CD4-positive, alpha-beta T cell treated with Interleukin-21 for 1 hour (primary cell): ENCODE results near the gene CYP2R1.

Experiments
- DNase-seq: peaks from one replicate; pipeline ENCODE4 v3.0.0-alpha.2; 2020

The CYP2R1 gene

GRCh38 chr11:14892036-14892556, at the start of gene CYP2R1:
Gene CYP2R1, minus strand, starts transcription at chr11:14892231. Its CDS starts 26 bp downstream, at chr11:14892205.
- DNase-seq, result peak; percentile 96

- DNase-seq, result no peak
Measured at GRCh38 chr11:14938936-14939335, 46.9 kb upstream of the CYP2R1 start.

DNA sequence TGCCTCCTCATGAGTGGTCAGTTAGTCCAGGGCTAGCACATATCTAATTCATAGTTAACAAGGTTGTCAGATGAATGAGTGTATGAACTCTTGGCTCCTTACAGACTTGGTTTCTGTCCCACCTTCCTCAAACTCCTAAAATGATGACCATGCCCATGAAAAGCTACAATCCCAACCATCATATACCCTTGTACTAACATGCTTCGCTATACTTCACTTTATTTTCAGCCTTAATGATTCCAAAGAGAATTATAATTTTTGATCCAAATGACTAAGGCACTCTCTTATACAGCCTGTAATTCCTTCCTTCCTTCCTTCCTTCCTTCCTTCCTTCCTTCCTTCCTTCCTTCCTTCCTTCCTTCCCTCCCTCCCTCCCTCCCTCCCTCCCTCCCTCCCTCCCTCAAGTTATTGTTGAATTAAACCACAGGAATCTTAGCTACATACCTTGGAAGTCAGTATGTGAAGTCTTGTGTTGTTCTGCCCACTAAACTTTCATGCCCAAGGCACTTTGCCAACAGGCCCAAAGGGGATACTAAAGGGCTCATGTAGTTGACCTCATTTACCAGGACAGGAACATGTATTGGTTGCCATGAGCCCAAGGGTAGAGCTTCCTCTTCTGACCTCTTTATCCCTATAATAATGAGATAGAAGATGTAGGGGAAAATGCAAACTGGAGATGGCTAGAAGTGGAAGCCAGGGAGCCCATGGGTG, 42.8 kb upstream of the CYP2R1 start:
- DNase-seq, result no peak

- DNase-seq, result no peak
Measured at GRCh38 chr11:14932447-14932846, 40.4 kb upstream of the CYP2R1 start.

- no peak for DNase-seq
Measured at GRCh38 chr11:14930369-14930768, 38.3 kb upstream of the CYP2R1 start.

- DNase-seq, result no peak
Measured at GRCh38 chr11:14927146-14927545, 35.1 kb upstream of the CYP2R1 start.

DNA sequence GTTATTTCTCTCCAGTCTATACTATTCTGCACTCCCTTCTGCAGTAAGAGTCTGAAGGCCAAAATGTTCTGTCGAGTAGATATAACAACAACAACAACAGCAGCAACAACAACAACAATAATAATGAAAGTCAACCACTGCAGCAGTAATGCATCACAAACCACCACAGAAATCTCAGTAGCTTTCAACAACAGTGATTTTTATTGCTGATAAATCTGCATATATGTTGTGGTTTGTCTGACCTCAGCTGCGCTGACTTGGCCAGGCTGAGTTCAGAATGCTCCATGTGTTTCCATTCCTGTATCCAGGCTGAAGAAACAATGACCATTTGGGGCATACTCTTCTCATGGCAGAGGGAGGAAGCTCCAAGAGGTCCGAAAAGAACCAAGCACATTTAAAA, 32.3 kb upstream of the CYP2R1 start:
- DNase-seq, result no peak

DNA sequence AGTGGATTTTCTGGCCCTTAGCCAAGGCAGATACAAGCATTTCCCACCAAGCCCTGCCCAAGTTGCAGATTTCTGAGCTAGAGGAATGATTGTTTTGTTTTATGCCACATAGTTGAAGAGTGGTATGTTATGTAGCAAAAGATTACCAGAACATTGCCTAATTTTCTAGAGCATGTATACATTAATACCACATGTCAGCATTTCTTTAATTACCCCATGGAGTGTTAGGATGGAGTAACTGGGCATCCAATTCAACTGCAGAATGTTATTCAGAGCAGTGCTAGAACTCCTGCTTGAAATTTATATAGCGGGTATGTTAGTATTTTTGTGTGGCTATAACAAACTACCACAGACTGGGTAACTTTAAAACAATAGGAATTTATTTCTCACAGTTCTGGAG, 24.4 kb upstream of the CYP2R1 start:
- no peak for DNase-seq

GRCh38 chr11:14914536-14914935, 22.5 kb upstream of the CYP2R1 start:
- no peak for DNase-seq

GRCh38 chr11:14908214-14908880, 16.3 kb upstream of the CYP2R1 start:
- DNase-seq, result peak; percentile 61

DNA sequence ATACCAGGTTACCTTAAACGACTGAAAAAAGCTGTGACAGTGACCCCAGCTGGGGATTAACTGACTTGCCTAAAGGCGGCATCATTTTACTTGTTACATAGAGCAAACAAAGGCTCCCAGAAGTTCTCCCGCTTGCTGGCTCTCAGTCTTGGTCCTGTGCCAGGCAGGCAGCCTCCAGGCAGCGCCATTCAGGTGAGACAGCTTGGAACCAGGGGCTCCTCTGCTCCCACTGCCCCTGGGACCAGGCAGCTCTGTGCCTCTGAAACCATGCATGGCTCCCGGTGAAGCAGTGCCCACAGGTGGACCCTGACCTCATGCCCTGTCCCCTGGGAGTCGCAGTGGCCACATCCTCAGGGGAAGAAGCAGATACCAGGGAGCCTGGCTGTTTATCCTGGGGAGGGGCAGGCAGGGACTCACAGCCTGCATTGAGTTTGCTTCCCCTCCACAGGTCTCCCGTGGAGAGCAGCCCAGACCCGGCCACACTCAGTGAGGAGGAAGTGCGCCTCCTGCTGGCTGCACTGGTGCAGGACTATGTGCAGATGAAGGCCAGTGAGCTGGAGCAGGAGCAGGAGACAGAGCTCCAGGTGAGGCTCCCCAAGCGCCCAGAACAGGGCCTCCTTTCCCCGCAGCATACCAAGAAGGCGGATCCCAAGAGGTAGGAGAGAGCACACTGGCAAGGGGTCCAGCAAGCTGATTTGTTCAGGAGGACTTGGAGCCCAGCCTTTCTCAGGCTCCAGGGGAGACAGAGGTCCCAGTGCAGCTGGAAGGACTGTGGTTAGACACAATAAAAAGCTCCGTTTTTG, 15.6 kb upstream of the CYP2R1 start:
- peak; percentile 87 for DNase-seq

- DNase-seq, result no peak
Measured at GRCh38 chr11:14906993-14907392, 15.0 kb upstream of the CYP2R1 start.

DNA sequence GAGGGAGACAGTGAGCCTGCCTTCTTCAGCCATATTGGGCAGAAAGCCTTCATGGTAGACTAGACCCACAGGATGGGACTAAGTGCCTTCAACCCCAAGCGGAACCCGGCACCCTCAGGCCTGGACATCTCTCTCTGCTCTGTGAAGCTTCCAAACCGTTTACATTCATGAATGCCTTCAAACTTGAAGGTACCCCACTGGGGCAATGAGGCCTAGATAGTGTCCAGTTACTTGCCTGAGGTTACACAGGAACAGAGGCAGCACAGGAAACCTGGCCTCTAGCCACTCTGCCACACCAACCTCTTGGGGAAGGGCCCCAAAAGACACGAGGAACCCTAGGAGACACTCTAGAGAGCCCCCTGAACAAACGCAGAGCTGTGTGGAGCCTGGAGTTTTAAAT, 14.5 kb upstream of the CYP2R1 start:
- DNase-seq, result no peak

DNA sequence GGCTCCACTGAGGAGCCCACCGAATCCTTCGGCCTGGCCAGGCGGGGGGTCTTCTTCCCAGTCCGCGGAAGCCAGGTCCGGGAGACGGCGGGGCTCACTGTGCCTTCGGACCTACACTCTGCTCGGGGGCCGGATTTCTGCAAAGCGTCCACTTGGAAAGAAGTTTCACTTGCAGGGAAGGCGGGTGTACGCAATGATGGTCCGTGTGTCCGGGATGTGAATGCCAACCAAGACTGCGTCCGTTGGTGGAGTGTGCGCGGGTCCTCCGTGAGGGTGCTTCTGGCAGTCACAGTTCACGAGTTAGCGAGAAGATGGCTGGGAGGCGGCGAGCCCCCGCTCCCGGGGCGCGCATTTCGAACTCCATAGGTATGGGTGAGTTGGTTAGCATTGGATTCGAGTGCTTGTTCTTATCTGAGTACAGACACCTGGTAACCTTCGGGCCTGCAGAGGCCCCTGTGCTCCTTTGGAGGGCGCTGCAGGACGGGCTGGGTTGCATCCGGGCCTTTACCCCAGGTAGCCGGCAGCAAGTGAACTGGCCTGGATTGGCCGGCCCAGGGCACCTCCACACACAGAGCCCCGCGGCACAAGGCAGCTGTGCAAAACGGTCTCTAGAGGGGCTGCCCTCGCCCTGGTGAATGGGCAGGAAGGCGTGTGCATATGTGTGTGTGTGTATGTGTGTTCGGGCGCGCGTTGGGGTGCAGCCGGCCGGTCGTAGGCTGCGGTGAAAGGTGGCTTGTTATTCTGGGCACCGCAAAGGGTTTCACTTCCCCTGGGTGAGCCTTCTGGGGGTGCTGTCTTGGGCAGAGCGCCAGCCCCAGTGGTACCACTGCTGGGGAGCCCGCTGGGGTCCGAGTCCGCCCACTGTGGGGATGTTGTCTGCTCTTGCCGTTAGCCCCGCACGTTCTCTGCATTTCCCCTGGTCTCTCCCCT, 13.3 kb upstream of the CYP2R1 start:
- DNase-seq, result peak; percentile 84

DNA sequence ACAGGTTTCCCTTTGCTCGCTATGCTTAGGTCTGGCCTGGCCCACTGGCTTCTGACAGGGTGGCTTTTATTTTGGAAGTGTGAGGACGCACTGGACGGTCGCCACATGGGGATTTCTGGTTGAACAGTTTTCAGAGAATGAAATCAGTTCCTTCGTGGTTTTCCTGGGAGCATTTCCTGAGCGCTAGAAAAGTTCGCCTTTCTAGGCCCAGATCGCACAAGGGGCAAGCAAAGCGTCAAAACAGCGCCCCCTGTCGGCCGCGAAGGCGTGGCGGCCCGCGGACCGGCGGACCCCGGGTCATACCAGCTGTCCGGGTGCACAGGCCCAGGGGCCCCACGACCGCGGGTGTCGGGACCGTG, 12.7 kb upstream of the CYP2R1 start:
- DNase-seq, result peak; percentile 81

DNA sequence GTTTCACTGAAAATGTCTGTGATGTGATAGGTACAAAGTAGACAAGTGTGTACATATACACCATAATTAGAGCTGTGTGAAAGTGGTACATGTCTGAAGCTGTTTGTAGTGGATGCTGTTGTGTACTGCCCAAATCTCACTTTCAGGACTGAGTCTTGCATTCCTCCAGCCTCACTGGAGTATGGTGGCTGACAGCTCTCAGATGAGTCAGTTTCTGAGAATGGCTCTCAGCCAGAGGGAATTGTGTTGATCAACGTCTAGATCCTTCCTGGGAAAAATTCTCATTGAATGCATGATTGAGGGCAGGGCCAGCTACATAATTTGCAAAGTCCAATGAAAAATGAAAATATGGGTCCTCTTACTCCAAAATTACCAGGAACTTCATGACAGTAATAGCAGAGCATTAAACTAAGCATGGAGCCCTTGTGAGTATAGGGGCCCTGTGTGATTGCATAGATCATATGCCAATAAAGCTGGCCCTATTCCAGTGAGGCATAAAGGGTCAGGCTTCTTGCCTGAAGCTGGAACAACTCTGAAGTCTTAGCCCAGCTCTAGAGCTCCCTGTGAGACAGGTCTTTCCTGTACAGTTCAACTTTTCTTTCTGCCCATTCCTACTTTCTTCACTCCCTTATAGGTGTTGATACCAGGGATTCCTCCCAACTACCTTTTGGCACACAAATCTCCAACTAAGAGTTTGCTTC, 10.8 kb upstream of the CYP2R1 start:
- no peak for DNase-seq

- DNase-seq, result no peak
Measured at GRCh38 chr11:14898906-14899305, 6.9 kb upstream of the CYP2R1 start.

DNA sequence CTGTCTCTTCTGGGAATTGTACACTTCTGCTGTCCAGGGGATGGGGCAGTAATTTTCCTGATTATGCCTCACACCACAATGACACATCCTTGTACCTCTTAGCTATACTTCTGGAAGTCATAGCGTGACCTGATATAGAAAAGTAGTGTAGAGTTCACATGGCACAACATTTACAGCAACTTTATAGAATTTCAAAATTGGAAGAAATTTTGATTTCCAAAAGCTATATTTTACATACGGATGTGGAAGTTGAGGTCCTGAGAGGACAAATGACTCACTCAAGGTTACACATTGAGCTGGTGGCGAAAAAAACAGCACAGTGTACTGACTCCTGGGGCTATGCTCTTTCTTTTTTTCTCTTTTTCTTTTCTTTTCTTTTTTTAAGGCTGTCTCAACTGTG, 6.3 kb upstream of the CYP2R1 start:
- DNase-seq, result no peak

DNA sequence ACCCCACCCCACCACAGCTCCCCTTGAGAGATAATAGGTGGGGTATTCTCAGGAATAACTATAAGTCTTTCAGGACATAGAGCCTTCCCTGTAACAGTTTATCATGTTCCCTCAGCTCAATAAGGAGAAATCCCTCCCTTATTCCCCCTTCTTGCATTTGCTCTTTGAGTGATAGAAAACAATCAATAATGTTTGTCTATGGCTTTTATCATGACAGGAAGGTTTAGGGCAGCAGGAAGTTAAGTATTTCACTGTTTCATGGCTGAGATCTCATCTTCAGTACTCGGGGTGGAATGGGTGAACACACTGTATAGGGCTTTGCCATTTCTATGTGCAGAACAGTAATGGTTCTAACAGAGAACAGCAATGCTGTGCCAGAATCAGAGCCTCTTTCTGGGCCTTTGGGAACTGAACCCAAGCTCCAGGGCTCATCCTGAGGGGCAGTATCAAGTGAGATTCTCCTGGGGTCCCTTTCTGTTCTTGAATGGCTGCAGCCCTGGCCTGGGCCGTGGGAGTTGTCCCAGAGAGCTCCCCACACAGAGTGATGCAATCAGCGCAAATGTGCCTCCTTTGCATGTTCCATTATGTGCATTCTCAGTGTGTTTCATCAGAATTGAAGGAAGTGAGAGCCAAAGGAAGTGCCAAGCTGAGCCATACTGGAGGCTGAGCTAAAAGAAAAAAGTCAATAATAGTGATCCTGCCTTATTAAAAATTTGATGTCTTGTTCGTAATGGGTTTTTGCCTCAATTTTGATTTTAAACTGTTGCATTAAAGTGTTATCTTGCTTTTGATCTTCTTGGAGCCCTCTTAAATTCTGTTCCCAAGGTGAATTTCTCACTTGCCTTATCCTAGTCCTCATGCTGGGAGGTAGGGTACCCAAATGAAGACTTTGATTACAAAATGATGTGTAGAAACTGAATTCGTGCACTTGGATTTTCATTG, 2.9 kb upstream of the CYP2R1 start:
- no peak for DNase-seq

- no peak for DNase-seq
Measured at GRCh38 chr11:14892577-14892976, 546 bp upstream of the CYP2R1 start.
